Neural progenitor cell (in vitro differentiated cells): Measurements from ENCODE around the gene ASIC2. TPM values are rescaled to one million over a fixed set of nuclear protein-coding genes. Genes with fewer than 3 reads are reported as not detected.
A peak's percentile ranks its signal among the peaks of the same experiment; 100 is the strongest.

Source experiments
- DNase-seq: peaks from one replicate; pipeline ENCODE4 v3.0.0-alpha.2; 2016; ENCODE audit warnings: low spot score
- H2AFZ ChIP-seq: fragments of 200-600 bp; sonication (generic); replicated peaks from 2 replicates; pipeline ENCODE4 v1.6.1; 2016; ENCODE audit warnings: antibody characterized with exemption
- H3F3A ChIP-seq: fragments of 200-600 bp; sonication (generic); 2 replicates; pipeline ENCODE4 v1.6.1; 2016; ENCODE audit warnings: antibody characterized with exemption, low read depth
- H3K27ac ChIP-seq: fragments of 200-600 bp; sonication (generic); 2 replicates; pipeline ENCODE4 v1.5.1; 2016; ENCODE audit warnings: mild to moderate bottlenecking
- H3K27me3 ChIP-seq: fragments of 200-600 bp; sonication (generic); 2 replicates; pipeline ENCODE4 v1.6.1; 2016; ENCODE audit warnings: mild to moderate bottlenecking, moderate library complexity
- H3K36me3 ChIP-seq: fragments of 200-600 bp; sonication (generic); 2 replicates; pipeline ENCODE4 v1.5.1; 2016
- H3K4me1 ChIP-seq: fragments of 200-600 bp; sonication (generic); 2 replicates; pipeline ENCODE4 v1.6.1; 2016; ENCODE audit warnings: mixed run types
- H3K4me2 ChIP-seq: fragments of 200-600 bp; sonication (generic); 2 replicates; pipeline ENCODE4 v1.6.1; 2016
- H3K4me3 ChIP-seq: fragments of 200-600 bp; sonication (generic); 2 replicates; pipeline ENCODE4 v1.5.1; 2016
- H3K79me2 ChIP-seq: fragments of 200-600 bp; sonication (generic); 2 replicates; pipeline ENCODE4 v1.6.1; 2016; ENCODE audit warnings: low read depth
- H3K9ac ChIP-seq: fragments of 200-600 bp; sonication (generic); 2 replicates; pipeline ENCODE4 v1.6.1; 2016
- H3K9me3 ChIP-seq: fragments of 200-600 bp; sonication (generic); 2 replicates; pipeline ENCODE4 v1.5.1; 2016; ENCODE audit warnings: low read depth
- H4K20me1 ChIP-seq: fragments of 200-600 bp; sonication (generic); 2 replicates; pipeline ENCODE4 v1.6.1; 2016; ENCODE audit warnings: low read depth
- H3K27ac Mint-ChIP-seq: 3 replicates; pipeline ENCODE4 v1.8.0; 2021; ENCODE audit warnings: mixed read lengths
- H3K27me3 Mint-ChIP-seq: 2 replicates; pipeline ENCODE4 v1.8.0; 2022; ENCODE audit warnings: low read depth, mild to moderate bottlenecking, inconsistent platforms, moderate library complexity, mixed read lengths; ENCODE audit not compliant: insufficient read depth
- H3K36me3 Mint-ChIP-seq: 3 replicates; pipeline ENCODE4 v1.8.0; 2021; ENCODE audit warnings: mixed read lengths
- H3K4me1 Mint-ChIP-seq: 3 replicates; pipeline ENCODE4 v1.8.0; 2021; ENCODE audit warnings: mixed read lengths
- H3K4me3 Mint-ChIP-seq: 3 replicates; pipeline ENCODE4 v1.8.0; 2021; ENCODE audit warnings: mild to moderate bottlenecking, moderate library complexity, mixed read lengths
- H3K9me3 Mint-ChIP-seq: 3 replicates; pipeline ENCODE4 v1.8.0; 2020; ENCODE audit warnings: mixed read lengths
- EZH2 ChIP-seq: fragments of 200-600 bp; sonication (generic); IDR thresholded peaks from 2 replicates; pipeline ENCODE4 v1.6.1; 2017; ENCODE audit warnings: antibody characterized with exemption, mild to moderate bottlenecking, moderate library complexity
- EZH2phosphoT487 ChIP-seq: fragments of 200-600 bp; sonication (generic); IDR thresholded peaks from 2 replicates; pipeline ENCODE4 v1.6.1; 2017; ENCODE audit warnings: antibody characterized with exemption
- total RNA-seq: library from RNA; depleted of rRNA; stranded (reverse); fragments of >200 nt; gene quantifications from 2 replicates; pipeline ENCODE4 v1.2.3, GENCODE V29; 2015; ENCODE audit warnings: low replicate concordance
- TF ChIP-seq, protein P1 (sequence below): fragments of 200-600 bp; sonication (generic); IDR thresholded peaks from 2 replicates; pipeline ENCODE4 v1.5.1; 2017; ENCODE audit warnings: antibody characterized with exemption, mild to moderate bottlenecking

The ASIC2 gene
- total RNA-seq, 1 donor from 2014 or later: 2.3 TPM

GRCh38 chr17:33192951-33193911 lies 99.9 kb downstream of the ASIC2 start:
- Histone ChIP-seq H3K4me3 (no peak overlapping the region), H3K4me2 (peak overlapping the region; percentile 47)
- no peak overlapping the region for H3K27ac Mint-ChIP-seq

GRCh38 chr17:33183487-33184026 lies 109.5 kb downstream of the ASIC2 start:
- Histone ChIP-seq H3K36me3 (no peaks in the 10 kb centered on the region), H3K9me3 (no peaks in the 10 kb centered on the region), H4K20me1 (no peaks in the 10 kb centered on the region), H3K79me2 (no peaks in the 10 kb centered on the region), H3K9ac (no peak overlapping the region), H3K4me2 (no peak overlapping the region), H3K4me3 (no peak overlapping the region), H3K4me1 (peaks cover 34% of the 10 kb centered on the region), H3F3A (peaks cover 12% of the 10 kb centered on the region), H2AFZ (no peak overlapping the region), H3K27me3 (peaks cover 24% of the 10 kb centered on the region), H3K27ac (no peak overlapping the region)
- Mint-ChIP-seq H3K27me3 (peaks cover 3% of the 10 kb centered on the region), H3K36me3 (no peaks in the 10 kb centered on the region), H3K27ac (no peak overlapping the region), H3K9me3 (no peaks in the 10 kb centered on the region), H3K4me3 (no peak overlapping the region), H3K4me1 (peaks cover 6% of the 10 kb centered on the region)
- TF ChIP-seq EZH2: no peak
- TF ChIP-seq EZH2phosphoT487: no peak
- TF ChIP-seq, protein P1, sequence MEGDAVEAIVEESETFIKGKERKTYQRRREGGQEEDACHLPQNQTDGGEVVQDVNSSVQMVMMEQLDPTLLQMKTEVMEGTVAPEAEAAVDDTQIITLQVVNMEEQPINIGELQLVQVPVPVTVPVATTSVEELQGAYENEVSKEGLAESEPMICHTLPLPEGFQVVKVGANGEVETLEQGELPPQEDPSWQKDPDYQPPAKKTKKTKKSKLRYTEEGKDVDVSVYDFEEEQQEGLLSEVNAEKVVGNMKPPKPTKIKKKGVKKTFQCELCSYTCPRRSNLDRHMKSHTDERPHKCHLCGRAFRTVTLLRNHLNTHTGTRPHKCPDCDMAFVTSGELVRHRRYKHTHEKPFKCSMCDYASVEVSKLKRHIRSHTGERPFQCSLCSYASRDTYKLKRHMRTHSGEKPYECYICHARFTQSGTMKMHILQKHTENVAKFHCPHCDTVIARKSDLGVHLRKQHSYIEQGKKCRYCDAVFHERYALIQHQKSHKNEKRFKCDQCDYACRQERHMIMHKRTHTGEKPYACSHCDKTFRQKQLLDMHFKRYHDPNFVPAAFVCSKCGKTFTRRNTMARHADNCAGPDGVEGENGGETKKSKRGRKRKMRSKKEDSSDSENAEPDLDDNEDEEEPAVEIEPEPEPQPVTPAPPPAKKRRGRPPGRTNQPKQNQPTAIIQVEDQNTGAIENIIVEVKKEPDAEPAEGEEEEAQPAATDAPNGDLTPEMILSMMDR: no peak
- DNase-seq: no peak

More at GRCh38 chr17:33192951-33193911, 99.9 kb downstream of the ASIC2 start:
- Histone ChIP-seq H3K4me1 (peaks cover 27% of the 10 kb centered on the region), H4K20me1 (no peaks in the 10 kb centered on the region), H3F3A (peaks cover 19% of the 10 kb centered on the region), H3K27ac (no peak overlapping the region), H3K79me2 (no peaks in the 10 kb centered on the region), H3K9me3 (no peaks in the 10 kb centered on the region), H3K36me3 (no peaks in the 10 kb centered on the region), H2AFZ (no peak overlapping the region), H3K9ac (no peak overlapping the region), H3K27me3 (peaks cover 67% of the 10 kb centered on the region)
- Mint-ChIP-seq H3K27me3 (no peaks in the 10 kb centered on the region), H3K4me1 (no peaks in the 10 kb centered on the region), H3K36me3 (no peaks in the 10 kb centered on the region), H3K4me3 (no peak overlapping the region), H3K9me3 (no peaks in the 10 kb centered on the region)
- DNase-seq: peak; percentile 47
- no peak for TF ChIP-seq EZH2phosphoT487
- TF ChIP-seq EZH2: no peak
- TF ChIP-seq, protein P1: no peak

DNA sequence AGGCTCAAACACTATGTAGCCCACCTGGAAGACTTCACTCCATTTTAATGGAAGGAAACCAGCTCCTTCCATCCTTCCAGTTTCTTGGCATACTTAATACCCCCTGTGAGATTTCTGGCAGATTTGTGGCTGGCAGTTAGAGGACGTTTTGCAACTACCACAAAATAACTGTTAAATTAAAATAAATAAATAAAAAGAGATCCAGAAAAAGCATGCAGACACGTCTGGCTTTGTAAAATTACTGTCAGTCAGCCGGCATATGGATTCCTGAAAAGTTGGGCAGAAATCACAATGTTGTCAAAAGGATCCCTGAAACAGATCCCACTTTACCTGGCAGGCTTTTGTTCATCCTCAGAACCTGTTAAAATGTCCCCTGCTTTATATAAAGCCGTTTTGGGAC lies 113.9 kb downstream of the ASIC2 start:
- H3K36me3 ChIP-seq: no peaks in the 10 kb centered on the region
- H3K9ac ChIP-seq: no peak overlapping the region
- TF ChIP-seq, protein P1: no peak
- TF ChIP-seq EZH2 (no peak), EZH2phosphoT487 (no peak)
- H3K4me3 ChIP-seq: no peak overlapping the region
- peaks cover 20% of the 10 kb centered on the region for H3K27me3 ChIP-seq
- no peak overlapping the region for H3K27ac Mint-ChIP-seq
- H3K27ac ChIP-seq: no peak overlapping the region
- H3K4me1 ChIP-seq: peaks cover 27% of the 10 kb centered on the region
- no peak for DNase-seq
- H3K9me3 Mint-ChIP-seq: no peaks in the 10 kb centered on the region
- H3F3A ChIP-seq: no peaks in the 10 kb centered on the region
- H3K79me2 ChIP-seq: no peaks in the 10 kb centered on the region
- no peaks in the 10 kb centered on the region for H3K36me3 Mint-ChIP-seq
- peaks cover 9% of the 10 kb centered on the region for H3K27me3 Mint-ChIP-seq
- H3K4me3 Mint-ChIP-seq: no peak overlapping the region
- H3K9me3 ChIP-seq: no peaks in the 10 kb centered on the region
- no peaks in the 10 kb centered on the region for H4K20me1 ChIP-seq
- H3K4me2 ChIP-seq: no peak overlapping the region
- no peak overlapping the region for H2AFZ ChIP-seq
- peaks cover 11% of the 10 kb centered on the region for H3K4me1 Mint-ChIP-seq
